Neuronal stem cell (in vitro differentiated cells): Measurements from ENCODE around the gene AUTS2.

Source experiments
- DNase-seq: peaks from one replicate; pipeline ENCODE4 v3.0.0-alpha.2; 2013; ENCODE audit warnings: low spot score
- H2AFZ ChIP-seq: one replicate; pipeline ENCODE4 v1.6.1; 2013; ENCODE audit warnings: mild to moderate bottlenecking, low read length, inconsistent platforms
- H2AK5ac ChIP-seq: 2 replicates; pipeline ENCODE4 v1.6.1; 2013; ENCODE audit warnings: low read depth, mild to moderate bottlenecking, inconsistent platforms, low read length, moderate library complexity, mixed read lengths
- H2BK120ac ChIP-seq: 2 replicates; pipeline ENCODE4 v1.6.1; 2013; ENCODE audit warnings: low read depth, mild to moderate bottlenecking, inconsistent platforms, low read length, moderate library complexity, mixed read lengths
- H2BK12ac ChIP-seq: one replicate; pipeline ENCODE4 v1.6.1; 2013; ENCODE audit warnings: low read length, inconsistent platforms
- H2BK15ac ChIP-seq: 2 replicates; pipeline ENCODE4 v1.6.1; 2013; ENCODE audit warnings: mild to moderate bottlenecking, low read length, inconsistent platforms, mixed read lengths
- H2BK5ac ChIP-seq: one replicate; pipeline ENCODE4 v1.6.1; 2013; ENCODE audit warnings: inconsistent platforms, mild to moderate bottlenecking, low read length, moderate library complexity
- H3K14ac ChIP-seq: one replicate; pipeline ENCODE4 v1.6.1; 2013; ENCODE audit warnings: low read length, inconsistent platforms
- H3K18ac ChIP-seq: 2 replicates; pipeline ENCODE4 v1.6.1; 2013; ENCODE audit warnings: low read length, inconsistent platforms
- H3K23ac ChIP-seq: 2 replicates; pipeline ENCODE4 v1.6.1; 2013; ENCODE audit warnings: low read depth, mild to moderate bottlenecking, mixed read lengths, low read length, inconsistent platforms; ENCODE audit not compliant: poor library complexity
- H3K27ac ChIP-seq: replicated peaks from 3 replicates; pipeline ENCODE4 v1.5.1; 2013; ENCODE audit warnings: low read length, inconsistent platforms
- H3K27me3 ChIP-seq, 3 experiments: 2 replicates each; pipeline ENCODE4 v1.6.1; 2013; ENCODE audit warnings: low read length in 3 of 3, mild to moderate bottlenecking in 2 of 3, inconsistent platforms in 1 of 3, low read depth in 1 of 3, mixed read lengths in 1 of 3, moderate library complexity in 1 of 3; ENCODE audit not compliant: control insufficient read depth in 3 of 3, insufficient read depth in 3 of 3
- H3K36me3 ChIP-seq, 2 donors: replicated peaks in 1 of 2; 2 replicates each; pipeline ENCODE4 v1.6.1; 2013; ENCODE audit warnings: low read length in 2 of 2; ENCODE audit not compliant: control insufficient read depth in 2 of 2, insufficient read depth in 2 of 2
- H3K4ac ChIP-seq: 2 replicates; pipeline ENCODE4 v1.6.1; 2013; ENCODE audit warnings: inconsistent platforms, mild to moderate bottlenecking, low read length, moderate library complexity
- H3K4me1 ChIP-seq, 2 donors: 1 replicate in 1 of 2; 2 replicates in 1 of 2; pipeline ENCODE4 v1.6.1; 2013; ENCODE audit warnings: low read length in 2 of 2, low read depth in 1 of 2; ENCODE audit not compliant: control insufficient read depth in 2 of 2, insufficient read depth in 1 of 2
- H3K4me2 ChIP-seq: one replicate; pipeline ENCODE4 v1.6.1; 2013; ENCODE audit warnings: mild to moderate bottlenecking, low read length, inconsistent platforms; ENCODE audit not compliant: insufficient read depth, poor library complexity, severe bottlenecking
- H3K4me3 ChIP-seq, 2 donors: 2 replicates each; pipeline ENCODE4 v1.5.1; 2013; ENCODE audit warnings: low read length in 2 of 2, mild to moderate bottlenecking in 2 of 2, inconsistent platforms in 1 of 2, moderate library complexity in 1 of 2
- H3K79me1 ChIP-seq: one replicate; pipeline ENCODE4 v1.6.1; 2013; ENCODE audit warnings: low read depth, mild to moderate bottlenecking, inconsistent platforms, low read length, moderate library complexity
- H3K9ac ChIP-seq: one replicate; pipeline ENCODE4 v1.6.1; 2013; ENCODE audit warnings: mild to moderate bottlenecking, low read depth, low read length, inconsistent platforms; ENCODE audit not compliant: poor library complexity
- H3K9me3 ChIP-seq, 2 donors: replicated peaks in 1 of 2; 2 replicates each; pipeline versions ENCODE3 to v1.6.1; 2013; ENCODE audit warnings: low read length in 2 of 2, mild to moderate bottlenecking in 2 of 2, inconsistent platforms in 1 of 2, low read depth in 1 of 2, mixed read lengths in 1 of 2, moderate library complexity in 1 of 2; ENCODE audit not compliant: control insufficient read depth in 2 of 2, insufficient read depth in 1 of 2
- H4K8ac ChIP-seq: one replicate; pipeline ENCODE4 v1.6.1; 2013; ENCODE audit warnings: low read depth, mild to moderate bottlenecking, inconsistent platforms, low read length, moderate library complexity
- H4K91ac ChIP-seq: one replicate; pipeline ENCODE4 v1.6.1; 2013; ENCODE audit warnings: low read length, low read depth, mild to moderate bottlenecking, inconsistent platforms; ENCODE audit not compliant: poor library complexity
- WGBS, 2 donors: extraction: QIAGEN DNeasy Blood & Tissue Kit; methylation state at CpG; one replicate each; pipeline ENCODE4 v1.1.7; 2013; ENCODE audit warnings: missing lambda C conversion rate in 2 of 2, mixed read lengths in 1 of 2; ENCODE audit not compliant: insufficient read length in 2 of 2, insufficient replicate concordance in 1 of 2; ENCODE audit errors: extremely low coverage in 2 of 2; 5-methylcytosine and 5-hydroxymethylcytosine counted together

Gene AUTS2

GRCh38 chr7:70495033-70495376, 896.7 kb downstream of the AUTS2 start:
- H3K27ac ChIP-seq, result no peak overlapping the region

DNA sequence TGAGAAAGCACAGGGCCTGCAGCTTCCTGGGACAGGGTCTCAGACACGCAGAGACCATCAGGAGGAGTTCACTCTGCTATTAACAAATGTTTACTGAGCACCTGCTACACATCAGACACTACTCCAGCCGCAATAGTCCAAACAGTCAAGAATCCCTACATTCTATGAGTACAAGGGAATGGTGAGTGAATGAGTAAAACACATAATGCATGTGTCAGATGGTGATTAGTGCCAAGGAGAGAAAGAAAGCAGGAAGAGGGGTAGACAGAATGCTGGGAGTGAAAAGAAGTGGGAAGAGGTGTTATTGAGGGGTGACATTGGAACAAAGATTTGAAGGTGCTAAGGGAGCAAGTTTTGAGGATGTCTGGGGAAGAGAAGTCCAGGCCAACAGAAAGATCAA, 899.5 kb downstream of the AUTS2 start:
- Histone ChIP-seq H3K18ac (no peak overlapping the region), H3K4ac (no peak overlapping the region), H3K4me3 (no peak overlapping the region), H4K91ac (no peak overlapping the region), H2AFZ (no peak overlapping the region), H3K9me3 (no peaks in the 10 kb centered on the region), H2BK5ac (no peak overlapping the region), H4K8ac (no peak overlapping the region), H3K14ac (no peak overlapping the region), H3K36me3 (no peaks in the 10 kb centered on the region), H3K27ac (no peak overlapping the region), H2BK15ac (no peak overlapping the region), H3K23ac (no peak overlapping the region), H2AK5ac (no peak overlapping the region), H3K79me1 (no peaks in the 10 kb centered on the region), H3K27me3 (no peaks in the 10 kb centered on the region), H3K4me1 (no peaks in the 10 kb centered on the region), H3K4me2 (no peak overlapping the region), H2BK120ac (no peak overlapping the region), H3K9ac (no peak overlapping the region), H2BK12ac (no peak overlapping the region)
- no CpG with 5 or more reads among the region's 2 CpGs for WGBS, 2 donors
- no peak for DNase-seq

More at GRCh38 chr7:70495033-70495376, 896.7 kb downstream of the AUTS2 start:
- Histone ChIP-seq H2BK5ac (no peak overlapping the region), H2BK15ac (no peak overlapping the region), H3K4me1 (no peaks in the 10 kb centered on the region), H4K91ac (no peak overlapping the region), H2AK5ac (no peak overlapping the region), H2AFZ (no peak overlapping the region), H3K23ac (no peak overlapping the region), H3K9me3 (no peaks in the 10 kb centered on the region), H2BK12ac (no peak overlapping the region), H3K27me3 (no peaks in the 10 kb centered on the region), H2BK120ac (no peak overlapping the region), H3K36me3 (no peaks in the 10 kb centered on the region), H3K18ac (no peak overlapping the region), H3K79me1 (no peaks in the 10 kb centered on the region), H3K4me3 (no peak overlapping the region), H3K4ac (no peak overlapping the region), H3K4me2 (no peak overlapping the region), H4K8ac (no peak overlapping the region), H3K9ac (no peak overlapping the region), H3K14ac (no peak overlapping the region)
- DNase-seq, result no peak
- no CpG with 5 or more reads among the region's 3 CpGs for WGBS, 2 donors

- WGBS, 2 donors, result no CpG with 5 or more reads among the region's 5 CpGs
- no peak overlapping the region for H2BK120ac ChIP-seq
- H3K4ac ChIP-seq, result no peak overlapping the region
- no peak overlapping the region for H3K14ac ChIP-seq
- no peaks in the 10 kb centered on the region for H3K9me3 ChIP-seq
- DNase-seq, result no peak
- no peak overlapping the region for H4K8ac ChIP-seq
- no peak overlapping the region for H2AFZ ChIP-seq
- H2BK15ac ChIP-seq, result no peak overlapping the region
- H2BK5ac ChIP-seq, result no peak overlapping the region
- H3K4me1 ChIP-seq, result no peaks in the 10 kb centered on the region
- H3K23ac ChIP-seq, result no peak overlapping the region
- H3K79me1 ChIP-seq, result no peaks in the 10 kb centered on the region
- no peak overlapping the region for H3K9ac ChIP-seq
- H3K27me3 ChIP-seq, result no peaks in the 10 kb centered on the region
- no peak overlapping the region for H3K4me2 ChIP-seq
- no peak overlapping the region for H2BK12ac ChIP-seq
- no peak overlapping the region for H3K4me3 ChIP-seq
- H3K36me3 ChIP-seq, result no peaks in the 10 kb centered on the region
- no peak overlapping the region for H3K27ac ChIP-seq
- no peak overlapping the region for H2AK5ac ChIP-seq
- H4K91ac ChIP-seq, result no peak overlapping the region
- H3K18ac ChIP-seq, result peak overlapping the region; percentile 51
Observed at GRCh38 chr7:70498232-70498992, 900.1 kb downstream of the AUTS2 start.

- Histone ChIP-seq H3K4me3 (no peak overlapping the region), H2BK120ac (no peak overlapping the region), H3K14ac (no peak overlapping the region), H3K18ac (no peak overlapping the region), H2BK5ac (no peak overlapping the region), H3K23ac (no peak overlapping the region), H3K27ac (no peak overlapping the region), H2BK12ac (no peak overlapping the region), H2AFZ (no peak overlapping the region), H3K27me3 (no peaks in the 10 kb centered on the region), H3K79me1 (no peaks in the 10 kb centered on the region), H3K36me3 (no peaks in the 10 kb centered on the region), H3K9ac (no peak overlapping the region), H3K4me1 (peaks cover 0 to 3% of the 10 kb centered on the region in 2 donors), H4K91ac (no peak overlapping the region), H4K8ac (no peak overlapping the region), H3K4ac (no peak overlapping the region), H2BK15ac (no peak overlapping the region), H3K4me2 (no peak overlapping the region), H3K9me3 (no peaks in the 10 kb centered on the region), H2AK5ac (no peak overlapping the region)
- no CpG with 5 or more reads among the region's 7 CpGs for WGBS, 2 donors
- DNase-seq, result no peak
Observed at GRCh38 chr7:70500261-70500660, 902.0 kb downstream of the AUTS2 start.
